ENCODE results near the gene GCGR. TPM values are rescaled to one million over a fixed set of nuclear protein-coding genes. Genes with fewer than 3 reads are reported as not detected.

Gene GCGR
- total RNA-seq, 4 donors from 2014 or later = 0.47 TPM; not detected in 3

DNA sequence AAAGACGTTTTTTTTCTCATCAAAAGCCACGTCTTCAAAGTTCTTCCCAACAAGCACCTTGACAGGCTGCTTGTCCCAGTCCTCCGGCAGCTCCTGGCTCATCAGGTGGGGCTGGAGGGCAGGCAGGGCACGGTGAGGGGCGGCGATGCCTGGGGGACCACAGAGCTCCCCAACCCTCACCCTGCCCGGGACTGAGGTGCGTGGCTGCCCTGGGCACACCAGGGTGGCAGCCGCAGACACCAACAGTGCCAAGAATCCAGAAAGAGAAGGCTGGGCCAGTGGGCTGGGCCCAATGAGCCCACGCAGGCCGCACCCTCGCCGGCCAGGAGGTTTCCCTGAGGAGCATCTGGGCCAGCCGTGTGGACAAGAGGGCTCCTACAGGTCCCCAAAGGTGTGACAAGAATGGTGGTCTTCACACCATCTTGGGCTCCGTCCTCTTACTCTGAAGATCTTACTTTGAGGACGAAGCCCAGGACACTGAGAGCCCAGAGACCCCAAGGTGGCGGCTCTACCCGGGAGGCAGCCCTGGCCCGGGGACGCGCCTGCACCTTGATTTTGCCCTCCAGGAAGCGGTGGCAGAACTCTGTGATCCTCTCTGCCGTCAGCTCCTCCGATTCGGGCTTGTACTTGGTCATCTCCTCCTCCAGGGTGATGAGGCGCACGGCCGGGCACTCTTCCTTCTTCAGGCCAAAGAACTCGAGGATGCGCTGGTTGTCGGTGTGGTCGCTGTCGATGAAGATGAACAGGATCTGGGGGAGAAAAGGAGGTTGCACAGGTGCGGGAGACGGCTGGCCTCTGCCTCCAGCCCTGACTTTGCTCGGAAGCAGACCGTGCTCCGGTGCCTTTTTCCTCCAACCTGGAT lies 42.2 kb downstream of the GCGR start:
- H3K4me3 ChIP-seq = no peak overlapping the region
- H3K4me1 ChIP-seq = no peaks in the 10 kb centered on the region
- H3K36me3 ChIP-seq = peaks cover 0 to 87% of the 10 kb centered on the region in 2 donors
- TF ChIP-seq EP300 (IDR thresholded peaks at IDR 0.05) (no peak), POLR2A (IDR thresholded peaks at IDR 0.05) (no peak), POLR2AphosphoS5 (IDR thresholded peaks at IDR 0.05) (no peak)
- TF ChIP-seq, protein P1, sequence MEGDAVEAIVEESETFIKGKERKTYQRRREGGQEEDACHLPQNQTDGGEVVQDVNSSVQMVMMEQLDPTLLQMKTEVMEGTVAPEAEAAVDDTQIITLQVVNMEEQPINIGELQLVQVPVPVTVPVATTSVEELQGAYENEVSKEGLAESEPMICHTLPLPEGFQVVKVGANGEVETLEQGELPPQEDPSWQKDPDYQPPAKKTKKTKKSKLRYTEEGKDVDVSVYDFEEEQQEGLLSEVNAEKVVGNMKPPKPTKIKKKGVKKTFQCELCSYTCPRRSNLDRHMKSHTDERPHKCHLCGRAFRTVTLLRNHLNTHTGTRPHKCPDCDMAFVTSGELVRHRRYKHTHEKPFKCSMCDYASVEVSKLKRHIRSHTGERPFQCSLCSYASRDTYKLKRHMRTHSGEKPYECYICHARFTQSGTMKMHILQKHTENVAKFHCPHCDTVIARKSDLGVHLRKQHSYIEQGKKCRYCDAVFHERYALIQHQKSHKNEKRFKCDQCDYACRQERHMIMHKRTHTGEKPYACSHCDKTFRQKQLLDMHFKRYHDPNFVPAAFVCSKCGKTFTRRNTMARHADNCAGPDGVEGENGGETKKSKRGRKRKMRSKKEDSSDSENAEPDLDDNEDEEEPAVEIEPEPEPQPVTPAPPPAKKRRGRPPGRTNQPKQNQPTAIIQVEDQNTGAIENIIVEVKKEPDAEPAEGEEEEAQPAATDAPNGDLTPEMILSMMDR (IDR thresholded peaks at IDR 0.05) = no peak
- no peaks in the 10 kb centered on the region for H3K9me3 ChIP-seq
- no peak overlapping the region for H3K27ac ChIP-seq
- 50% methylated on average over 2 of the region's 38 CpGs; no CpG with 5 or more reads in 1 of the 2 donors for WGBS, 2 donors (ENCODE audit: low coverage in 1 of 2)
- H3K27me3 ChIP-seq = no peaks in the 10 kb centered on the region
- ATAC-seq = no peak

DNA sequence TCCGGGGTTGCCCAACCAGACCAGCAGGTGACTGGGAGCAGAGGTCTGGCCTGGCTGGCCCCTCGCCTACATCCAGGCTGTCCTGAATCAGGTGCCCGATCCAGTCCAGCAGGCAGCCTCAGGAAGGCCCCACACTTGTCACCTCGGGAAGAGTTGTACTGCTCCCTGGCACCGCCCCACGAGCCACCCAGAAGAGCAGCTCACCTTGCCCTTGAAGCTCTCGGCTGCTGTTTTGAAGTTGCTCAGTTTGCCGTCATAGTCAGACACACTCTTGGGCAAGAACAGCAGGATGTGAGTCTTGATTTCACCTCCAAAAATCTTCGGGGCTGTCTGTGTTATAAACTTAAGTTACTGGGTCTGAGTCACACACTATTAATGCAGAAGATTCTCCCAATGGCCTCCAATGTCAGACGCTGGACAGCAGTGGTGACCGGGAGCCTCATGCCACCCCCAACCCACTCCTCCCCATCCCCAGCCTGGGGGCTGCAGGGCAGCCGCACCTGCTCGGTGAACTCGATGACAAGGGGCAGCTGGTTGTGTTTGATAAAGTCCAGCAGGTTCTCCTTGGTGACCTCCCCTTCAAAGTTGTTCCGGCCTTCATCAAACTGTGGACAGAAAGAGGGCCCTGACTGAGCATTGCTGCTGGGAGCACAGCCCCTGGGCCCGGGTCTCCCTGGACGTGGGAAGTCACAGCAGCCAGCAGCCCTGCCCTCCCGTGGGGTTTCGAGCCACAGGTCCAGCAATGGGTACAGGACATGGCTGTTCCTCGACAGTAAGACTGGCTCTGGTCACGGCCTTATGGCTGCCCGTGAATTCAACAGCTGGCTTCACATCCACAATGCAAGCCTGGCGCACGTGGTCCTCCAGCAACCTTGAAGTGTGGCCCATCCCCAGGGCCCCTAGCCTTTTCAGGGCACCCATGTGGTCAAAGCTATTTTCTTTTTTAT lies 43.1 kb downstream of the GCGR start:
- Histone ChIP-seq H3K9me3 (no peaks in the 10 kb centered on the region), H3K27me3 (no peaks in the 10 kb centered on the region), H3K36me3 (peaks cover 0 to 96% of the 10 kb centered on the region in 2 donors), H3K4me3 (no peak overlapping the region), H3K4me1 (no peaks in the 10 kb centered on the region), H3K27ac (no peak overlapping the region)
- no peak for ATAC-seq
- TF ChIP-seq, protein P1 (IDR thresholded peaks at IDR 0.05) = no peak
- TF ChIP-seq EP300 (IDR thresholded peaks at IDR 0.05) (no peak), POLR2A (IDR thresholded peaks at IDR 0.05) (no peak), POLR2AphosphoS5 (IDR thresholded peaks at IDR 0.05) (no peak)
- 82% methylated on average over 12 of the region's 24 CpGs; no CpG with 5 or more reads in 1 of the 2 donors for WGBS, 2 donors (ENCODE audit: low coverage in 1 of 2)

DNA sequence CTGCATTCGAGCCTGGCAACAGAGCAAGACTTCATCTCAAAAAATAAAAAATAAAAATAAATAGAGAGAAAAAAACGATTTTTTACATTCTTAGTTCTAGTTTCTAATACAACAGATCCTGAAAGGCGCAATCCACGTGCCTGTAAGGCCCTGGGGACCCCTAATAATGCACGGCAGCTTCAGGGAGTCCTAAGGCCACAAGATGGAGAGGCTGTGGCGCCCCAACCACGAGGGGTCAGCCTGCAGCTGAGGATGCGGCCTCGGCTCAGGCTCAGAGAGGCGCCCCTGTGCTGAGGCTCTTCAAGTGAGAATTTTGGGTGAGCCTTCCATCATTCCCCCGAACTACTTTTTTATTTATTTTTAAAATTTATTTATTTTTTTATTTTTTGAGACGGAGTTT lies 45.5 kb downstream of the GCGR start:
- no peak for ATAC-seq

DNA sequence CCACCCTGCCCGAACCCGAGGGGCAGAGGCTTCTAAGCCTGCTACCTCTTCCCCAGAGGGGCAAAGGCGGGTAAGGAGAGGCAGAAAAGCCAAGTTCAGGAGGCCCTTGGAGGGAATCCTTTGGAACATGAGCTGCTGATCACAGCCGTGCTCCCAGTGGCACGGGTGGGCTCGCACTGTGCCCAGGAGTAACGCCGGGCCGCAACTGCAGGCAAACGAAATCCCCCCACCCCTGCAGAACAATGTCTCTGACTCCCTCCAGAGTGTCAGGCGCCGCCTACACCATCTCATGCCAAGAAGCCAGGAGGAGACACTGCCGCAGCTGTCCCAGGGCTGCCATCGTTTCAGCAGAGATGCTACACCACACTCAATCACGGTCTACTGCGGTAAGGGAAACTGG lies 47.5 kb downstream of the GCGR start:
- WGBS, 2 donors (ENCODE audit: low coverage in 1 of 2) = 80 to 92% methylated on average over 1 to 10 of the region's 16 CpGs
- no peaks in the 10 kb centered on the region for H3K9me3 ChIP-seq
- H3K27ac ChIP-seq = no peak overlapping the region
- TF ChIP-seq POLR2A (IDR thresholded peaks at IDR 0.05) (no peak), POLR2AphosphoS5 (IDR thresholded peaks at IDR 0.05) (no peak), EP300 (IDR thresholded peaks at IDR 0.05) (no peak)
- TF ChIP-seq, protein P1 (IDR thresholded peaks at IDR 0.05) = no peak
- H3K4me1 ChIP-seq = peaks cover 0 to 20% (median 0%) of the 10 kb centered on the region in 3 donors
- H3K27me3 ChIP-seq = no peaks in the 10 kb centered on the region
- H3K36me3 ChIP-seq = peaks cover 0 to 99% of the 10 kb centered on the region in 2 donors
- ATAC-seq = no peak
- H3K4me3 ChIP-seq = no peak overlapping the region

More for the DNA sequence above, 45.5 kb downstream of the GCGR start:
- H3K4me3 ChIP-seq = no peak overlapping the region
- H3K27ac ChIP-seq = no peak overlapping the region
- TF ChIP-seq, protein P1 (IDR thresholded peaks at IDR 0.05) = no peak
- TF ChIP-seq POLR2A (IDR thresholded peaks at IDR 0.05) (no peak), EP300 (IDR thresholded peaks at IDR 0.05) (no peak), POLR2AphosphoS5 (IDR thresholded peaks at IDR 0.05) (no peak)
- no peaks in the 10 kb centered on the region for H3K9me3 ChIP-seq
- 90 to 93% methylated on average over 12 of the region's 12 CpGs for WGBS, 2 donors (ENCODE audit: low coverage in 1 of 2)
- no peaks in the 10 kb centered on the region for H3K27me3 ChIP-seq
- peaks cover 0 to under 1% (median 0%) of the 10 kb centered on the region in 3 donors for H3K4me1 ChIP-seq
- H3K36me3 ChIP-seq = peaks cover 0 to 99% of the 10 kb centered on the region in 2 donors
